HG03442 (cell line): ENCODE data around the gene MAFB.

Source experiments
- ATAC-seq: cut with Tn5 transposase; IDR thresholded peaks from one replicate; pipeline ENCODE4 v1.9.1; 2021; ENCODE audit warnings: mild to moderate bottlenecking, moderate library complexity; ENCODE audit not compliant: unreplicated experiment

MAFB gene

DNA sequence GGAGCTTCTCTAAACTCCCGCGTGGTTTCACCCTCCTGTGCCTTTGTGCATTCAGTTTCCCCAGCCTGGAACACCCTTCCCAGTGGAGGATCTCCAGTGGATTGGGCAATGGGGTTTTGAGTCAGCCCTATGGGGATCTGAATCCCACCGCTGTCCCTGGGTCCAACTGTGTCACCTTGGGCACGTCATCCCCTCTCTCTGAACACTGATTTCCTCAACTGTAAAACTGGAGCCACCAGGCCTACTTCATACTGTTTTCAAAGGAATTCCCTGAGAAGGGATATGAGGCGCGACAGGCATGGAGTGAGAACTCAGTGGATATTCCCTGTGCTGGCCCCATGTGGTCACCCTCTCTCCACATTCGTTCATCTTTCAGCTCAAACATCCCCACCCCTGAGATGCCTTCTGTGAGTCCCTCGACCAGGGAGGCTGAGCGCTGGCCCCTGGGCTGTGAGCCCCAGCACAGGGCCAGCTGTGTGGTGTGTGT lies 25.7 kb downstream of the MAFB start:
- ATAC-seq = no peak

DNA sequence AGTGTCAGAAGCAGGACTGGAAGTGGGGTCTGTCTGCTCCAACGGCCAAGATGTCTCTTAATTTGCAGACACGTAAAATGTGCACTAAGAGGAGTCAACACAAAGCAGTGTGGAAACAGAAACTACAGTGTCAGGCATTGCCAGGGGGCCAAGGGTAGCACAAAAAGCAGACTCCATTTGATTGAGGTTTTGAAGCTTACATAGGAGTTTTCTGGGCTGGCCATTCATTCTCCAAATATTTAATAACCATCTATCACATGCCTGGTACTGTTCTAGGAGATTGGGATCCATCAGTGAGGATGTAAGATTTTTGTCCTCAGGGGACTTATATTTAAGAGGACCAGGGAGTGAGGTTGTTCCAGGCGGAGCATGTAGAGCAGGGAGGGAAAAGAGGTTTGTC lies 29.5 kb downstream of the MAFB start:
- no peak for ATAC-seq

DNA sequence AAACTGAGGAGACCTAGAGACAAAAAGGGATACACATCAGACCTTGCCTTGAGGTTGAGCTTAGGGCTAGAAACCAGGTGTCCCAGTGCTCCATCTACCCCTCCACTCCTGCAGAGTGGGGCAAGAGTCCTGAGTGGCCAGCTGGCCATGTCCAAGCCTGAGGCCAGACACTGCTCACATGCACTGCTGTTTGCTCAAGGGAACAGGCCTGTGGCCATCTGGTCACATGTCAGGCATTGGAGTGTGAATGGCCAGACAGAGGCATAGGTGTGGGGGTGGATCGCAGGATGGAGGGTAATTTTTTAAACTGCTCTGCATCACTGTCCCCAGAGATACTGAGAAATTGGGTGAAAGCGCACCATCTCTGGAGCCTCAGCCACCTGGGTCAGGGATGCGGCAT lies 30.5 kb downstream of the MAFB start:
- ATAC-seq = no peak

DNA sequence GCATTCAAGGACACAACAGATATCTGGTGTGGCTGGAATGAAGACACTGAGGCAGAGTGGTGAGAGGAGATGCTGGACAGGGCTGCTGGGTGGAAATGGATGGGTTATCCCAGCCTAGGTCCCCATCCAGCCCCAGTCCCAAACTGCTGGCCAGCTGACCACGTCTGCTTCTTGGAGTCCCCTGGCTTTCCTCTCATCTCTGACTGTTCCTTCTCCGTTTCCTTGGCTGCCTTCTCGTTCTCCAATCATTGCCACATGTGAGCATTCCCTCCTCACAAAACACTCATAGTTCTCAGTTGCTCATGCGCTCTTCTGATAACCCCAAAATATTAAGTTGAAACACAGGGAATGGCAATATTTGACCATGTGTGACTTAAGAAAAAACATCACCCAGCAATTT lies 31.5 kb downstream of the MAFB start:
- ATAC-seq = no peak

DNA sequence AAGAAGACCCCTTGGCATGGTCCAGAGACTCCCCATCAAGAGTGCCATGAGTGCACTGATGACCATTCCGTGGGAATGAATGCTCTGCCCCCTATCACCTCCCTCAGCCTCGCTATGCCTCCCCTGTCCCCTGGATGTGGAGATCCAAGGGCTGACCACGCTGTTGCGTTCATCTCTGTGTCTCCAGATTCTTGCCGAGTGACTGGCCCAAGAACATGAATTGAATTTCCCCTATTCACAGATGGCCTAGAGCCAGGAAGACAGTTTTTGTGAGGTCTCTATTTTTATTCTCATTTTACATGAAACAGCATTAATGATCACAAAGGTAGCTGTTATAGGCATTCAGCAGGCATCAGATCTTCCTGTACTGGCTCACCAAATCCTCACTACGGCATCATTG lies 33.6 kb downstream of the MAFB start:
- ATAC-seq = no peak

DNA sequence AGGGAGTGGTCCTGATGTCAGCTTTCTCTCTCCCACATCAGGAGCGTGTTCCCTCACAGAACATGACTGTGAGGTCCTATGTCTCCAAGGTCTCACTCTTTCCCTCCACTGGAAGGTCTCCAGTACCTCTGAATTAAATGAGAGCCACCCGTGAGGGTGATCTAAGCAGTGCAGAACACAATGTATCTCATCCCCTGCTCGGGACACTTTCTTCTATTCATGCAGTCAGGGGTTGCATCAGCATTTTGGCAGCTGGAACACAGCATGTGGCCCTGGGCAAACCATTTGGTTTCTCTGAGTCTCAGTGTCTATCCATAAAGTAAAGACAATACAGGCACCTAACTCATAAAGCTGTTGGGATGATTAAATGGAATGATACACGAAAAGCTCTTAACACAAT lies 34.2 kb downstream of the MAFB start:
- ATAC-seq = no peak

DNA sequence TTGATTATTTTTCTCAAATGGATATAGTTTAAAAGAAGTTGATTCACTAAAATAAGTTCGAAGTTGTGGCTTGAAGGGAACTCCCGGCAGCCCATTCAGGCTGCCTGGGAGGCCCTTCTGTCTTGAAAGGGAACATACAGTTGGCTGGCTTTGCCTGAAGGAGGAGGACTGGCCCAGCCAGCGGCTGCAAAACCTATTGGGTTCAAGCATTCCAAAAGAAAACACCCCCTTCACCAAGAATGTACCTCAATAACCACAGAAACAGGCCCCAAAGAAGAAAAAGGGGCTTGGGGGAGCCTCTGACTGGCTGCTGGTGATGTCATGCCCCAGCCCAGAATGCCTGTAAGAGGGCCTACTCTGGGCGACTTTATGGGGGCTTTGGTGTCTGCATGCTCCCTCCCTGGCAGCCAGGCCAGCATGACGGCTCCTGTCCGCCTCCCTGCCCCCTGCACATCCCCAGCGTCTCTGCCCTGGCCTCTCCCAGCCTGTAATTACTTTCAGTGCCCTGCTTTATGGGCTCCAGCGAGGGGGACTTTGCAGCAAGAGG lies 36.5 kb downstream of the MAFB start:
- no peak for ATAC-seq

DNA sequence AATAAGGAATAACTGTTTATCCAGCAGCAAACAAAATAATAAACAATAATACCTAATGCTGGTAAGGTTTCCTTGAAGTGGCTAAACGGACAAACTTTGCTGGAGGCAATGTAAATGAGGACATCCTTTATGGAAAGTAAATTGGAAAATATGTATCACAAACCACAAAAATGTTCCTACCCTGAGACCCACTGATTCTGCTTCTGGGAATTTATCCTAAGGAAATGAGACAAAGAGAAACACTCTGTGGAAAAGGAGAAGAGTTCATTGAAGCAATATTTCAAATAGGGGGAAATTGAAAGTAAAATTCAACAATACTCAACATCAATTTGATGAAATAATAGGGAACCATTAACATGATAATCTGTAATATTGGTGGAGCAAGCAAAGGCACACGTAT lies 37.9 kb downstream of the MAFB start:
- ATAC-seq = no peak

DNA sequence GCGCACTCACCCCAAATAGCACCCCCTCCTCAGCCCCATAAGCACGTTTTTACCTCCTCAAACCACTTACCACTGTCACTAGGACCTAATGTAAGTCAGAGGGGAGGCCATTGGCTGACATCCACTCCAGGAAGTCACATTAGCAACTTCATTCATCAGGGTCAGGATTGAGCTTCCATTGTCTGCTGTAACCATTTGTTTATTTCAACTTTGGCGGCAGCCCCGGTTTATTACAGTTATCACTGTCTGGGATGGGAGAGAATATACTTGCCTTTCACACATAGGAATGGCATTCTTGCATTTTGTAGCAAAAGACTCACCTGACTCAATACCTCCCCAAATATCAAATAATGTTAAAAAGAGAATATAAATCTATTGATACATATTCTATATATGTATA lies 38.3 kb downstream of the MAFB start:
- no peak for ATAC-seq

DNA sequence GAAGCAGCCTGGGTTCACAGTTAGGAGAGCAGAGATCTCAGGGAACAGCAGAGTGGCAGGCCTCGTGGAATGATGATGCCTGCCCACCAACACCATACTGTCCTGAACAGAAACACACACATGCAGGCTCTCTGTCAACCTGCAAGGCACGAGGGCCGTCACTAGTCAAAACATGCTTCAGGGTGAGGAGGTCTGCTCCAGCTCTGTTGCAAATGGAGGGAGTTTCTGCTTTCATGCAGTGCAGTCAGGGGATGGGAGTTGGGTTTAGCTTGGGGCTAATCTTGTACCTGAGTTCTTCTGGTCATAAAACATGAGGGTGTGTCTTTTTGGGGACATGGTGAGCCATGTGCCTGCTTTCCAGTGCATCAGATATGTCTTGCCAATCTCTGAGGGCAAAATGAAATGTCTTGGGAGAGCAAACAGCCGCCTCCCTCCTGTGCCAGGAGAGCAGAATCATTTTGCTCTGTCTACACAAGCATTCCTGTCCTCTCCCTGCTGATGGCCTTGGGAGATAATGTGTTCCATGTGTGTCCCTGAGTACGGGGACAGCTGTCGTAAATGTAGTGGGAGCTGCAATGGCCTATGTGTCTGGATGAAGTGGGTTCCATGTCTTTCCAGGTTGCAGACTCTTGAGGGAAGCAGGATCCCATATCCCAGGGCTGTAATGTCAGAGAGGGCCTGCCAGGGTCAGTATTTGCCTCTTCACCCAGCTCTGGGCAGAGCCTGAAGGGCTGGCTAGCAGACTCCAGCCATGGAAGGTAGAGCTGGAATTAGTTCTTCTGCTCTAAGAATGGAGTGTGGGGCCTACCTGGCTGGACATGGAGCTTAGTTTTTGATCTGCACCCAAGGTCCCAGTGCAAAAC lies 40.6 kb downstream of the MAFB start:
- no peak for ATAC-seq

DNA sequence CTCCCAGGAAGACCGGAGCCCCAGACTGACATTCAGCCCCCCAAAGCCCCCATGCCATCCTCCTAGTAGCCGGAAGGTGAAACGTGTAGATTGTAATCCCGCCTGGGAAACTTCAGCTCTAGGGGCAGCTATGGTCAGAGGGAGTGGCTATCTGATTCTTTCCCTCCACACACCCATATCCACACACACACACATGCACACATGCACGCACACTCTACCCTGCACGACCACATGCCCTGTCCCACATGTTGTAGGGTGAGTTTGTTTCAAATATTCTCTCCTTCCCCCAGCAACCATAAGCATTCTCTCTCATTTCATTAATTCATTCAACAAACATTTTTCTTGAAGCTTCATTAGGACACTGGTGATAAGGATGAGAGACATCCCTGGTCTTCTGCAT lies 42.2 kb downstream of the MAFB start:
- ATAC-seq = no peak

DNA sequence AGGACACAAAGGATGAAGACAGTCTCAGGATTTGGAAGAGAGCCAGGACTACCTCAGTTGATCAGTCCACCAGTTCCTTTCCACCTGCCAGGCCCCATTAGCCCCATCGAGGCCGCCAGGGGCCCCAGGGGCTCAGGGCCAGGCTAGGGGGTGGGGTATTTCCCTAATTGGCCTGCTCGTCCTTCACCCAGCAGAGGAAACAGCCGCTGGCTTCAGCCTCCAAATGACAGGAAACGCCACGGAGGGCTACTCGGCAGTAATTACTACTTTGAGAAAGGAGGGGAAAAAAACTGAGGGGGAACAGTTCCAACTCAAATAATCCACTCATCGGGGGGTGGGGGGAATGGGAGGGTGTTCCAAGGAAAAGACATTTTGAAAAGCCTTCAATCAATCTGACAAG lies 42.7 kb downstream of the MAFB start:
- ATAC-seq = no peak

DNA sequence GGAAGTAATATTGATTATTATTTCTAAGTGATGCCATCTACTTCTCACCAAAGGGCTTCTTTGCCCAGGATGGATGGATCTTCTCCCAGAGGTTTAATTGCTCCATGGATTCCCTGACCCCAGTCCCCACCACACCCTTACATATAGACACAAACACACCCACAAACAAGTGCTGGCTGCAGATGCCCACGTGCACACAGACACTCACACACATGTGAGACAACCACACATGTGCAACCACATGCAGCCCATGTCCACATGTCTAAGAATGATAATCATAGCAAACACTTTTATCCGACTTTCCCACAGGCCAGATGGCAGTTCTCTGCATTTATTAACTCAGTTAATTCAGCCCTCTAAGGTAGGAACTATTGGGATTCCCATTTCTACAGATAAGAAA lies 44.2 kb downstream of the MAFB start:
- no peak for ATAC-seq

DNA sequence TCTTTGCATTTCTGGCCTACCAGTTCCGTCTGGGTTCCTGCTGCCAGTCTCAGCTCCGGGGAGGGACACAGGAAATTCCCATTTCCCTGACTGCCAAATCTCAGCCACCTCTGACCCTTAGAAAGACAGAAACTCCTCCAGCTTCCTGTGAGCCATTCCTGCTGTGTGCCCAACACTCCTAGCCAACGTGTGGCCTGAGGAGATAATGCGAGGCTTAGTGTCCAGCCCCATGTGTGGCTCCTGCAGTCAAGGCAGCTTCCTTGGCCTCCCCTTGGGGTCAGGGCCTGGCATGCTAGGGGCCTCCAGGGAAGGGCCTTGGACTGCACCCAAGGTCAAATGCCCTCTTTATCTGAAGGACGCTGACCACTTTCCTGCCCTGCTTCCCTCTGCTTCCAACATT lies 45.1 kb downstream of the MAFB start:
- ATAC-seq = no peak

DNA sequence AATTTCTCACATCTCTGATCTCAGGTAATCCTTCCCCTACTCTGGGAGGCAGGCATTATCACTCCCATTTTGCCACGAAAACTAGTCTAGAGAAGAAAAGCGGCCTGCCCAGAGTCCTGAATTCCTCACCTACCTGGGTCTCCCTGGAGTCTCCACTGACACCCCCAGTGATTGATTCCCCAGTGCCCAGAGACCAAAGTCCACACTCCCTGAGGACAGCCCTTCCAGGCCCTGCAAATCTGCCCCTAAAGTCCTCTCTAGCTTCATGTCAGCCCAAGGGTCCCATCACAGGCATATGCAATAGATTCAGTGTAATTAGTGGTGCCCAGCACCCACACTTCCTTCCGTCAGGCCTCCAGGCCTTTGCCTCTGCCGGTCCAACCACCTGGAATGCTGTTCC lies 47.2 kb downstream of the MAFB start:
- ATAC-seq = no peak

DNA sequence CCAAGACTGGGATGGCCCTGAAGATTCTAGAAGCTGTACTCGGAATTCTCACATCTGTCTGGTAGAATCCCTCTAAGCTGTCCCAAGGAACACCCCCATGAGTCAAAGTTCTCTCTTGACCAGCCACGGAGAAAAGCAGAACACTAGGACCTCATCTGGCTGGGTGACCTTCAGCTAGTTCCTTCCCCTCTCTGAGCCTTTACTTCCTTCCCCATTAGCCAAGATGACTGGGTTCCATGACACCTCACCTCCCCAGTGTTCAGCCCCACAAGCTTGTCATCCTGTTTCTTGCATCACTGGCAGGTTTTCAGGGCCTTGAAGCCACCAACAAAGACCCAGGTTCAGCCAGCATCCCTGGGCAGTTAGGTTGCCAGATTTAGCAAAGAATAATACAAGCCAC lies 47.8 kb downstream of the MAFB start:
- ATAC-seq = no peak

DNA sequence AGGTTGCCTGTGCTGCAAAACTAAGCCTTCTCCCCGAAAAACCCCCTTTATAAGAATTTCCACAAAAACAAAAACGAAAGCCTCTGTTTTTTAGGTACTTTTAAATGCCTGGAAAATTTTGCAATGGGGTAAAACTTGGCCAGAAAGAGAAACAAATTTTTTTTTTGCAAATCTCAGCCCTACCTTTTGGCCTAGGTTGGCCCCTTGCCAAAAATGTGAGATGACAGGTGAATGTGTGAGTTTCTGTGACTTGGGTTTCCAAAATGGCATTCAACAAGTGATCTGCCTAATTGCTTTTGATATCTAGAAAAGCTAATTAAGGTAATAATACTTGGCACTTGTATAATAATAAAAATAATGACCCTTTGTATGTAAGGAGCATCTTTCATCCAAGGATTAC lies 48.4 kb downstream of the MAFB start:
- ATAC-seq = no peak

DNA sequence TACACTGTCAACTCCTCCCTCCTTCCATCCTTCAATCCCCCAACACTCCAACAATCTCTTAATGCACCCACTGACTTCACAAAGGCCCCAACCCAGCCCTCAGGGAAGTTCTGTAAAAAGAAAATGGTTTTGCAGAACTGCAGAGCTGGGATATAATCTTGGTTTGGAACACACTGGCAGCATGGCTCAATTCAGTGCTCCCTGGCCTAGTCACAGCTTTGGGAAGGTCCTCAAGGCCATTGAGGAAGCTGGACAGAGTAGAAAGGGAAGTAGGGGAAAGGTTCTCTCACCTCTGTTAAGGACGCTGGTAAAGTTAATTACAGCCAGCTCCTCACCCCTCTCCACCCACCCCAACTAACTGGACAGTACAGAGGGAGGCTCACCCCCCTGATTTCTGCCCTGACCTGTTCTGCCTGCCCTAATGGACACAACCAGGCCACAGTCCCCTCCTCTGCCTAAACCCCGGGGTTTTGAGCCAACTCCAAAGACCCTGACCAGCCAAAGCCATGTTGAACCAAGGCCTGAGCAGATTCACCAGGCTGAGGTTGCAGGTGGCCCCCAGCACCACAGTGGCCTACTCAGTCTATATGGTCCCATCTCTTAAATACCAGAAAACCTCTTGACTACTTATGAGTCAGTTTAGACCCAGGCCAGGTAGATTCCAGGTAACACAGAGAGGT lies 49.2 kb downstream of the MAFB start:
- ATAC-seq = no peak

DNA sequence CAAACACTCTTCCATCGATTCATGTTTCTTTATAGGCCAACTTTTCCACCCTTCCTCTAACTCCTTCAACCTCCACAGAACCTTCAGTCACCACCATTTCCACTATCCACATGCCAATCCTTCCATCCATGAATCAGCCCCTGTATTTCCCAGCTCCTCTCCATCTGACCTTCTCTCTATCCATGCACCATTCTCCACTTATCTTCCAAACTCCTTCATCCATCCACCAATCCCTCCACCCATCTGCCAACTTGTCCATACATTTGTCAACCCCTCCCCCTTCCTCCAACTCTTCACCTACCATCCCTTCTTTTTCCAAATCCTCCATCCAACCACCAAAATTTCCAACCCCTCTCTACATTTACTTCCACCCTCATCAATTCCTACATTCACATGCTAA lies 49.9 kb downstream of the MAFB start:
- no peak for ATAC-seq

DNA sequence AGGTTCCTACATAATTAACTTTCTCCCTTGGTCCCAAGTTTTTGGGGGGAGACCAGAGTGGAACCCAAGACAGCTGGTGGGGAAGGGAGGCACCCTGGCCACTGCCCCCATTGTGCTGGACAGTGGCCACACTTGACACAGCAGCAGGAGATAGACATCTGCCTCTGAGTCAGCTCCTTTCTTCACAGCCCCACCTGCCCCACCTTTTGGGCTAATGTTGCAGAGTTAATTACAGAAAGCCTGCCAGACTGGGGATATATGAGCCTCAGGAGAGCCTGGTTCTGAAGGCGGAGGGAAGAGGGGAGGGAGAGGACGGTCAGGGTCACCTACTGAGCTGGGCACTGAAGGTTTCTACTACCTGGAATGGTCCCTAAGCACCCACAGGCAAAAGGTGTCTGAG lies 50.6 kb downstream of the MAFB start:
- no peak for ATAC-seq

DNA sequence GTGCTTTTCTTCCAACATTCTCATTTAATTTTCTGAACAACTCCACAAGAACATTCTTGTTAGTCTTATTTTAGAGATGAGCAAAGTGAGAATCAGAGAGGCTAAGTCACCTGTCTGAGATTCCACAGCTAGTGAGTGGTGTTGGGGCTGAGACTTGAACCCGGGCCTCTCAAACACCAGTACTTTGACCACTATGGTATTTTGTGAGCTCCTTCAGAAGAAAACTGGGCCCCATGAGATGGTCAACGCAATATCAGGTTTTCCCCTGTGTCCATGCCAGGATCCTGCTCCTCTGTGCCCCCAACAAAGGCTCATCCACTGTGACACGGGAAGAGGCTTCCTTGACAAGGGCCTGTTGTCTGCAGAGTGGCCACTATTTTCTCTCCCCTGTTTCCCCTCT lies 51.9 kb downstream of the MAFB start:
- ATAC-seq = no peak

DNA sequence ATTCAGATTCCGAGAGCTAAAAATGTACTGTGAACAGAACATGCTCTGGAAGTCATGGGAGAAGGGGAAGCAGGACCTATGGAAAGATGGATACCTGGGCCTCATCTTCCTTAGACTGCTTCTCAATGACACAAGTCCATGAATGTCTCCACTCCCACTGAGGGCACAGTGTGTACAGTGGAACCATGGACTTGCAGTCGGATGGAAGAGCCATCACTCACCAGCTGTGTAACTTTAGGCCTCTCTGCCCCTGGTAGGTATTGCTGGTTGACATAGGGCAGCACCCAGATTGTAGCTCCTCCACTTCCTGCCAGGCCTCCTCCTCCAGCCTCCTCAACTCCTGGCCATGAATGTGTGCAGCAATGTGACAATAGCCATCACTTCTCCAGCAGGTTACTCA lies 52.5 kb downstream of the MAFB start:
- ATAC-seq = no peak
